HTERT RPE-1 (cell line): Measurements from ENCODE around the gene POLR2C.

Experiments used
- in situ Hi-C: fragments of 300-500 bp; cut with MboI; formaldehyde crosslinking; loops from 4 replicates; pipeline ENCODE4 v1.14.3; 2020; ENCODE audit warnings: low sequenced_read_pairs

POLR2C gene

GRCh38 chr16:57517397-57518367, 55.2 kb downstream of the POLR2C start:
- in situ Hi-C loops: no loop called here

GRCh38 chr16:57518520-57518919, 56.0 kb downstream of the POLR2C start:
- in situ Hi-C loops: no loop called here

DNA sequence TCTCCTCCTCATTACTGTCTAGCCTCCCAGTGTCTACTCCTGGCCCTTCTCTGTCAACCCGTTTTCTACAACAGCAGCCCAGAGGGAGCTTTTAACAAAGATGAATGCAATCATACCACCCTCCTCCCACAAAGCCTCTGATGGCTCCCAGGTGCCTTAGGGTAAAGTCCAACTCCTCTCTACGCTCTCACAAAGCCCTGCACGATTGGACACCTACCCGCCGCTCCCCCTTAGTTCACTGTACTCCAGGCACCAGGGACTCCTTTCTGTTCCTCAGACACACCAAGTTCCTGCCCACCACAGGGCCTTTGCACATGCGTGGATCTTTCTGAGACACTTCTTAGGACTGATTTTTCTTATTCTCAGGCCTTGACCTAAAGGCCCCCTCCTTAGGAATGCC, 56.4 kb downstream of the POLR2C start:
- in situ Hi-C loops: no loop called here

- in situ Hi-C loops: no loop called here
These were observed 57.4 kb downstream of the POLR2C start for GRCh38 chr16:57519796-57520360.
